ENCODE data around the gene SRSF12. TPM values are rescaled to one million over a fixed set of nuclear protein-coding genes. Genes with fewer than 3 reads are reported as not detected.

The SRSF12 gene
- total RNA-seq, 1 experiment from 2014 or later = not detected

GRCh38 chr6:89050697-89051096, 67.2 kb downstream of the SRSF12 start:
- H3K79me2 ChIP-seq (ENCODE audit: insufficient read depth, low read length) = no peaks in the 10 kb centered on the region
- H4K20me1 ChIP-seq (ENCODE audit: insufficient read depth) = no peaks in the 10 kb centered on the region
- CTCF ChIA-PET = no interaction called here
- no peaks in the 10 kb centered on the region for H3K27me3 ChIP-seq (ENCODE audit: insufficient read depth, low read length)
- H3K4me3 ChIP-seq (replicated peaks in 1 of 2; ENCODE audit: low read depth in 1 of 2, low read length in 2 of 2) = no peak overlapping the region
- intact Hi-C loops (cut with micrococcal nuclease) = no loop called here
- no peaks in the 10 kb centered on the region for H3K4me1 ChIP-seq (ENCODE audit: control insufficient read depth in 1 of 2, insufficient read depth in 2 of 2, low read length in 2 of 2)
- no peak overlapping the region for H2AFZ ChIP-seq (ENCODE audit: low read depth, low read length, poor library complexity, severe bottlenecking)
- ATAC-seq (no peak), DNase-seq (ENCODE audit: low read depth, low spot score) (no peak)
- H3K9me2 ChIP-seq (ENCODE audit: insufficient read depth) = no peaks in the 10 kb centered on the region
- RAD21 ChIA-PET (ENCODE audit: low non-redundant PET in 1 of 2, low total read pairs in 2 of 2, uncharacterized antibody in 2 of 2, unreplicated experiment in 2 of 2) = no interaction called here
- no peaks in the 10 kb centered on the region for H3K9me3 ChIP-seq (ENCODE audit: control insufficient read depth in 1 of 2, insufficient read depth in 1 of 2, low read depth in 1 of 2, low read length in 2 of 2)
- no peak overlapping the region for H3K9ac ChIP-seq (ENCODE audit: low read length)
- H3K36me3 ChIP-seq (ENCODE audit: control insufficient read depth in 1 of 2, insufficient read depth in 2 of 2, low read length in 2 of 2) = no peaks in the 10 kb centered on the region
- no TSS peak for BruUV-seq (replicated peaks)
- H3K4me2 ChIP-seq (ENCODE audit: low read length) = no peak overlapping the region
- POLR2A ChIA-PET = no interaction called here
- no peak overlapping the region for H3K27ac ChIP-seq (ENCODE audit: low read depth, low read length)
- no peak for TF ChIP-seq ATF3 (IDR thresholded peaks at IDR 0.05)
- no peak for TF ChIP-seq CBX3 (IDR thresholded peaks at IDR 0.05; ENCODE audit: low read depth)
- no peak for TF ChIP-seq EGR1 (IDR thresholded peaks at IDR 0.05; ENCODE audit: low read depth)
- TF ChIP-seq SP1 (IDR thresholded peaks at IDR 0.05; ENCODE audit: low read depth) = no peak
- no peak for TF ChIP-seq RAD21 (IDR thresholded peaks at IDR 0.05; ENCODE audit: low read depth)
- TF ChIP-seq ZFX (IDR thresholded peaks at IDR 0.05) = no peak

GRCh38 chr6:89050155-89050554, 67.7 kb downstream of the SRSF12 start:
- BruUV-seq (replicated peaks) = no TSS peak
- H2AFZ ChIP-seq (ENCODE audit: low read depth, low read length, poor library complexity, severe bottlenecking) = no peak overlapping the region
- H3K4me3 ChIP-seq (replicated peaks in 1 of 2; ENCODE audit: low read depth in 1 of 2, low read length in 2 of 2) = no peak overlapping the region
- no peaks in the 10 kb centered on the region for H3K4me1 ChIP-seq (ENCODE audit: control insufficient read depth in 1 of 2, insufficient read depth in 2 of 2, low read length in 2 of 2)
- no peaks in the 10 kb centered on the region for H3K79me2 ChIP-seq (ENCODE audit: insufficient read depth, low read length)
- DNase-seq (ENCODE audit: low read depth, low spot score) (no peak), ATAC-seq (no peak)
- no peak overlapping the region for H3K9ac ChIP-seq (ENCODE audit: low read length)
- H3K36me3 ChIP-seq (ENCODE audit: control insufficient read depth in 1 of 2, insufficient read depth in 2 of 2, low read length in 2 of 2) = no peaks in the 10 kb centered on the region
- no peak overlapping the region for H3K4me2 ChIP-seq (ENCODE audit: low read length)
- TF ChIP-seq MAX (IDR thresholded peaks at IDR 0.05) (no peak), RAD21 (IDR thresholded peaks at IDR 0.05; ENCODE audit: low read depth) (no peak), SIN3A (IDR thresholded peaks at IDR 0.05; ENCODE audit: low read depth) (no peak), ELF1 (IDR thresholded peaks at IDR 0.05; ENCODE audit: borderline replicate concordance, low read depth) (no peak), SP1 (IDR thresholded peaks at IDR 0.05; ENCODE audit: low read depth) (no peak)
- no peaks in the 10 kb centered on the region for H4K20me1 ChIP-seq (ENCODE audit: insufficient read depth)
- intact Hi-C loops (cut with micrococcal nuclease) = no loop called here
- no peak overlapping the region for H3K27ac ChIP-seq (ENCODE audit: low read depth, low read length)
- ChIA-PET CTCF (no interaction called here), RAD21 (ENCODE audit: low non-redundant PET in 1 of 2, low total read pairs in 2 of 2, uncharacterized antibody in 2 of 2, unreplicated experiment in 2 of 2) (no interaction called here), POLR2A (no interaction called here)
- no peaks in the 10 kb centered on the region for H3K9me3 ChIP-seq (ENCODE audit: control insufficient read depth in 1 of 2, insufficient read depth in 1 of 2, low read depth in 1 of 2, low read length in 2 of 2)
- no peaks in the 10 kb centered on the region for H3K27me3 ChIP-seq (ENCODE audit: insufficient read depth, low read length)
- H3K9me2 ChIP-seq (ENCODE audit: insufficient read depth) = no peaks in the 10 kb centered on the region
